Esophagus squamous epithelium (tissue), 4 donors: ENCODE data around the gene TM4SF1.

Source experiments
- POLR2A ChIP-seq, 4 donors: fragments of 450-650 bp; IDR thresholded peaks; one replicate each; pipeline ENCODE4 v1.6.1; 2017; ENCODE audit warnings: antibody characterized with exemption in 4 of 4, mild to moderate bottlenecking in 4 of 4, moderate library complexity in 3 of 4
- TF ChIP-seq, protein P1 (sequence below), 6 experiments: fragments of 450-650 bp in 4 of 6; fragments of 200-600 bp in 2 of 6; sonication (generic) in 2 of 6; IDR thresholded peaks; one replicate each; pipeline ENCODE4 v1.5.1; 2016 to 2019; ENCODE audit warnings: antibody characterized with exemption in 6 of 6, mild to moderate bottlenecking in 4 of 6, moderate library complexity in 4 of 6

GRCh38 chr3:149421764-149422163 is 44.3 kb upstream of the TM4SF1 start:
- TF ChIP-seq, protein P1, sequence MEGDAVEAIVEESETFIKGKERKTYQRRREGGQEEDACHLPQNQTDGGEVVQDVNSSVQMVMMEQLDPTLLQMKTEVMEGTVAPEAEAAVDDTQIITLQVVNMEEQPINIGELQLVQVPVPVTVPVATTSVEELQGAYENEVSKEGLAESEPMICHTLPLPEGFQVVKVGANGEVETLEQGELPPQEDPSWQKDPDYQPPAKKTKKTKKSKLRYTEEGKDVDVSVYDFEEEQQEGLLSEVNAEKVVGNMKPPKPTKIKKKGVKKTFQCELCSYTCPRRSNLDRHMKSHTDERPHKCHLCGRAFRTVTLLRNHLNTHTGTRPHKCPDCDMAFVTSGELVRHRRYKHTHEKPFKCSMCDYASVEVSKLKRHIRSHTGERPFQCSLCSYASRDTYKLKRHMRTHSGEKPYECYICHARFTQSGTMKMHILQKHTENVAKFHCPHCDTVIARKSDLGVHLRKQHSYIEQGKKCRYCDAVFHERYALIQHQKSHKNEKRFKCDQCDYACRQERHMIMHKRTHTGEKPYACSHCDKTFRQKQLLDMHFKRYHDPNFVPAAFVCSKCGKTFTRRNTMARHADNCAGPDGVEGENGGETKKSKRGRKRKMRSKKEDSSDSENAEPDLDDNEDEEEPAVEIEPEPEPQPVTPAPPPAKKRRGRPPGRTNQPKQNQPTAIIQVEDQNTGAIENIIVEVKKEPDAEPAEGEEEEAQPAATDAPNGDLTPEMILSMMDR (IDR thresholded peaks at IDR 0.05) = no peak
- TF ChIP-seq POLR2A (IDR thresholded peaks at IDR 0.05) = no peak
